ENCODE data around the gene ABHD1. TPM values are rescaled to one million over a fixed set of nuclear protein-coding genes. Genes with fewer than 3 reads are reported as not detected.
A peak's percentile ranks its signal among the peaks of the same experiment; 100 is the strongest.
"Not testable (repeated sequence)": the region's sequence is repeated elsewhere in the genome, so short reads cannot be mapped to it uniquely, and the experiment has no call there.

Gene ABHD1
- total RNA-seq, 3 donors from 2014 or later, result 0.29 to 0.80 TPM; not detected in 1

GRCh38 chr2:27175330-27175729 is 51.7 kb downstream of the ABHD1 start:
- Histone ChIP-seq H3K4me3 (no peak overlapping the region), H3K27ac (peak overlapping the region in 1 of 2 donors; percentile 52), H3K4me1 (peaks cover 0 to 3% of the 10 kb centered on the region in 2 donors), H3K27me3 (no peaks in the 10 kb centered on the region), H3K36me3 (no peaks in the 10 kb centered on the region), H3K9me3 (no peaks in the 10 kb centered on the region)
- intact Hi-C loops (cut with DNase I; ENCODE audit: low total_unique reads), result loop anchor here (5.0 kb wide), 1 partner anchor 42 kb away; the partner anchor contains the start of gene CAD
- DNase-seq (ENCODE audit: low spot score in 2 of 2), result no peak
- TF ChIP-seq POLR2AphosphoS5 (IDR thresholded peaks at IDR 0.05) (no peak), POLR2A (IDR thresholded peaks at IDR 0.05) (no peak), CTCF (IDR thresholded peaks at IDR 0.05) (no peak)

- not testable (repeated sequence) for H3K36me3 ChIP-seq; H3K4me3 ChIP-seq; H3K27me3 ChIP-seq; H3K4me1 ChIP-seq; H3K9me3 ChIP-seq; DNase-seq (ENCODE audit: low spot score in 2 of 2)
- H3K27ac ChIP-seq, result peak overlapping the region in 1 of 2 donors; percentile 52
- intact Hi-C loops (cut with DNase I; ENCODE audit: low total_unique reads), result loop anchor here (5.0 kb wide), 1 partner anchor 42 kb away; the partner anchor contains the start of gene CAD
These were observed 52.2 kb downstream of the ABHD1 start for GRCh38 chr2:27175781-27176180.

- Histone ChIP-seq H3K27me3 (no peaks in the 10 kb centered on the region), H3K27ac (no peak overlapping the region), H3K9me3 (no peaks in the 10 kb centered on the region), H3K4me3 (no peak overlapping the region), H3K36me3 (no peaks in the 10 kb centered on the region), H3K4me1 (peaks cover 0 to 11% of the 10 kb centered on the region in 2 donors)
- DNase-seq (ENCODE audit: low spot score in 2 of 2), result no peak
- TF ChIP-seq POLR2AphosphoS5 (IDR thresholded peaks at IDR 0.05), result no peak
- intact Hi-C loops (cut with DNase I; ENCODE audit: low total_unique reads), result loop anchor here (5.0 kb wide), 1 partner anchor 40 kb away; the partner anchor contains the start of gene CAD
These were observed 54.1 kb downstream of the ABHD1 start for GRCh38 chr2:27177441-27178351.

GRCh38 chr2:27178469-27178868 is 54.9 kb downstream of the ABHD1 start:
- intact Hi-C loops (cut with DNase I; ENCODE audit: low total_unique reads), result loop anchor here (5.0 kb wide), 1 partner anchor 39 kb away; the partner anchor contains the start of gene CAD
- Histone ChIP-seq H3K9me3 (no peaks in the 10 kb centered on the region), H3K27ac (no peak overlapping the region), H3K36me3 (no peaks in the 10 kb centered on the region), H3K4me3 (no peak overlapping the region), H3K4me1 (peaks cover 0 to 11% of the 10 kb centered on the region in 2 donors), H3K27me3 (no peaks in the 10 kb centered on the region)
- TF ChIP-seq POLR2AphosphoS5 (IDR thresholded peaks at IDR 0.05) (no peak), POLR2A (IDR thresholded peaks at IDR 0.05) (no peak), CTCF (IDR thresholded peaks at IDR 0.05) (no peak)
- no peak for DNase-seq (ENCODE audit: low spot score in 2 of 2)

GRCh38 chr2:27179344-27180000 is 55.9 kb downstream of the ABHD1 start:
- Histone ChIP-seq H3K9me3 (no peaks in the 10 kb centered on the region), H3K27me3 (no peaks in the 10 kb centered on the region), H3K4me3 (no peak overlapping the region), H3K36me3 (no peaks in the 10 kb centered on the region), H3K4me1 (peaks cover 0 to 11% of the 10 kb centered on the region in 2 donors), H3K27ac (peak overlapping the region; percentile 73 to 94)
- DNase-seq (ENCODE audit: low spot score in 2 of 2), result no peak
- intact Hi-C loops (cut with DNase I; ENCODE audit: low total_unique reads), result loop anchor here (5.0 kb wide), 1 partner anchor 38 kb away; the partner anchor contains the start of gene CAD
- TF ChIP-seq POLR2AphosphoS5 (IDR thresholded peaks at IDR 0.05) (no peak), CTCF (IDR thresholded peaks at IDR 0.05) (no peak), POLR2A (IDR thresholded peaks at IDR 0.05) (no peak)

Other genes with a start within 250 kb of the ABHD1 start
- 10 to 100 TPM; 10.6 to 21.3 (median 19.9) TPM for gene MAPRE3, start 153.2 kb upstream of the ABHD1 start, total RNA-seq
- 10 to 100 TPM; 41.1 to 56.0 (median 47.3) TPM for gene TMEM214, start 90.8 kb upstream of the ABHD1 start, total RNA-seq
- 10 to 100 TPM; 12.5 to 21.5 (median 16.1) TPM for gene AGBL5, start 72.1 kb upstream of the ABHD1 start, total RNA-seq
- 100 to 1,000 TPM; 271 to 309 (median 281) TPM for gene OST4, start 52.2 kb upstream of the ABHD1 start, total RNA-seq
- 10 to 100 TPM; 25.6 to 94.7 (median 26.9) TPM for gene EMILIN1, start 45.2 kb upstream of the ABHD1 start, total RNA-seq
- 1 to 10 TPM; 2.2 to 4.1 (median 3.6) TPM for gene KHK, start 37.0 kb upstream of the ABHD1 start, total RNA-seq
- 10 to 100 TPM in 1 of 3 donors, 1 to 10 TPM in 2; 3.2 to 16.4 (median 3.4) TPM for gene CGREF1, start 4.7 kb upstream of the ABHD1 start, total RNA-seq
- 100 to 1,000 TPM in 1 of 3 donors, 10 to 100 TPM in 2; 51.5 to 113 (median 69.4) TPM for gene PREB, start 10.8 kb downstream of the ABHD1 start, total RNA-seq
- not detected for gene PRR30, start 15.6 kb downstream of the ABHD1 start, total RNA-seq
- gene TCF23, start 25.2 kb downstream of the ABHD1 start, total RNA-seq, result not detected
- gene ATRAID, start 88.2 kb downstream of the ABHD1 start, total RNA-seq, result 100 to 1,000 TPM; 146 to 243 (median 177) TPM
- gene SLC5A6, start 88.5 kb downstream of the ABHD1 start, total RNA-seq, result 10 to 100 TPM; 43.4 to 86.2 (median 84.9) TPM
- gene CAD, start 93.6 kb downstream of the ABHD1 start, total RNA-seq, result 10 to 100 TPM; 15.5 to 33.4 (median 17.3) TPM
- gene SLC30A3, start 139.2 kb downstream of the ABHD1 start, total RNA-seq, result under 1 TPM in 1 of 3 donors, not detected in 2; 0.33 TPM
- not detected for gene DNAJC5G, start 151.6 kb downstream of the ABHD1 start, total RNA-seq
- under 1 TPM in 2 of 3 donors, not detected in 1; 0.15 to 0.66 TPM for gene TRIM54, start 158.6 kb downstream of the ABHD1 start, total RNA-seq
- 1 to 10 TPM in 2 of 3 donors, under 1 TPM in 1; 0.80 to 8.8 (median 4.6) TPM for gene UCN, start 184.6 kb downstream of the ABHD1 start, total RNA-seq
- gene MPV17, start 199.3 kb downstream of the ABHD1 start, total RNA-seq, result 10 to 100 TPM; 72.8 to 95.1 (median 79.4) TPM
- gene GTF3C2, start 232.9 kb downstream of the ABHD1 start, total RNA-seq, result 10 to 100 TPM; 32.6 to 63.5 (median 55.7) TPM
- gene EIF2B4, start 246.5 kb downstream of the ABHD1 start, total RNA-seq, result 10 to 100 TPM; 38.1 to 48.9 (median 47.9) TPM
- 100 to 1,000 TPM; 109 to 121 (median 116) TPM for gene SNX17, start 246.8 kb downstream of the ABHD1 start, total RNA-seq

Measured in breast epithelium (tissue), 4 donors.